ENCODE measurements around the gene SPSB4.

SPSB4 gene

GRCh38 chr3:141067206-141067974 is 16.2 kb downstream of the SPSB4 start:
- no peak for ATAC-seq
- TF ChIP-seq ZFP30 (CRISPR knock-in tag; IDR thresholded peaks at IDR 0.05) (no peak), POU6F1 (CRISPR knock-in tag; IDR thresholded peaks at IDR 0.05; ENCODE audit: borderline replicate concordance, low read depth) (no peak), CREB5 (CRISPR knock-in tag; IDR thresholded peaks at IDR 0.05; ENCODE audit: low read depth) (no peak), TCF4 (CRISPR knock-in tag; IDR thresholded peaks at IDR 0.05; ENCODE audit: borderline replicate concordance) (no peak), BACH2 (CRISPR knock-in tag; IDR thresholded peaks at IDR 0.05; ENCODE audit: borderline replicate concordance) (no peak), RARB (CRISPR knock-in tag; IDR thresholded peaks at IDR 0.05) (no peak)

GRCh38 chr3:141070229-141070628 is 19.1 kb downstream of the SPSB4 start:
- TF ChIP-seq TCF4 (CRISPR knock-in tag; IDR thresholded peaks at IDR 0.05; ENCODE audit: borderline replicate concordance) (no peak), SNAI2 (CRISPR knock-in tag; IDR thresholded peaks at IDR 0.05) (no peak), ZNF8 (CRISPR knock-in tag; IDR thresholded peaks at IDR 0.05) (no peak), OSR1 (CRISPR knock-in tag; IDR thresholded peaks at IDR 0.05) (no peak), GLIS3 (CRISPR knock-in tag; IDR thresholded peaks at IDR 0.05) (no peak), ZFP30 (CRISPR knock-in tag; IDR thresholded peaks at IDR 0.05) (no peak), ZNF565 (CRISPR knock-in tag; conservative IDR thresholded peaks at IDR 0.05; ENCODE audit: low read depth) (no peak), CSDC2 (CRISPR knock-in tag; IDR thresholded peaks at IDR 0.05) (no peak), POU6F1 (CRISPR knock-in tag; IDR thresholded peaks at IDR 0.05; ENCODE audit: borderline replicate concordance, low read depth) (no peak), CSRNP3 (CRISPR knock-in tag; IDR thresholded peaks at IDR 0.05) (no peak), RARB (CRISPR knock-in tag; IDR thresholded peaks at IDR 0.05) (no peak), PATZ1 (CRISPR knock-in tag; IDR thresholded peaks at IDR 0.05; ENCODE audit: borderline replicate concordance) (no peak), CREB5 (CRISPR knock-in tag; IDR thresholded peaks at IDR 0.05; ENCODE audit: low read depth) (no peak), ZC3H10 (CRISPR knock-in tag; IDR thresholded peaks at IDR 0.05) (no peak), ARNTL (CRISPR knock-in tag; IDR thresholded peaks at IDR 0.05; ENCODE audit: borderline replicate concordance, low read depth) (no peak), TOX (CRISPR knock-in tag; IDR thresholded peaks at IDR 0.05; ENCODE audit: borderline replicate concordance) (no peak), TSHZ2 (CRISPR knock-in tag; IDR thresholded peaks at IDR 0.05) (no peak), PPARA (CRISPR knock-in tag; IDR thresholded peaks at IDR 0.05; ENCODE audit: borderline replicate concordance) (no peak)
- ATAC-seq: no peak
